Ramos (cell line): Measurements from ENCODE around the gene PPP2R2C.

ENCODE experiments used
- in situ Hi-C: fragments of 300-500 bp; cut with MboI; formaldehyde crosslinking; loops from one replicate; pipeline ENCODE4 v1.14.3; 2022; ENCODE audit warnings: low sequenced_read_pairs; ENCODE audit not compliant: unreplicated experiment

PPP2R2C gene

GRCh38 chr4:6281436-6282313 lies 190.7 kb downstream of the PPP2R2C start:
- in situ Hi-C loops, result no loop called here

- in situ Hi-C loops, result no loop called here
Observed at GRCh38 chr4:6280365-6280996, 191.9 kb downstream of the PPP2R2C start.

GRCh38 chr4:6279582-6280289 lies 192.7 kb downstream of the PPP2R2C start:
- in situ Hi-C loops, result no loop called here

DNA sequence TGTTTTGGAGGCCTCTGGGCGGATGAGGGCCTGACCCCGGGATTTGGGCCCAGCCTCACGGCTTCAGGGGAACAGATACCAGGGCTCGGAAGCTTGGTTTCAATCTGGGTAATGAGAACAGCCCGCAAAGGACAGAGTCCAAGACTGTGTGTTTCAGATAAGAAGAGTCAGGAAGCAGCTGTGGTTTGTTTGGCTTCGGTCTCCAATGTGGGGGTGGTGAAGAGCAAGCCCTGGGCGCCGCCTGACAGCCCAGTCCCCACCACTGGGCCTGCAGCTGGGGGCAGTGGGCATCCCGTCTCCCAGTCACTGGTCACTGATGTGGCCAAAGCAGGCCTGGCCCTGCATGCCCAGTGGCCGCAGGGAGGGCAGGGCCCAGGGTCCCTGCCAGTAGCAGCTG lies 193.6 kb downstream of the PPP2R2C start:
- in situ Hi-C loops, result no loop called here

- in situ Hi-C loops, result no loop called here
Observed at GRCh38 chr4:6277935-6278800, 194.2 kb downstream of the PPP2R2C start.

GRCh38 chr4:6277139-6277802 lies 195.1 kb downstream of the PPP2R2C start:
- in situ Hi-C loops, result no loop called here

- in situ Hi-C loops, result no loop called here
Observed at GRCh38 chr4:6275898-6276806, 196.3 kb downstream of the PPP2R2C start.

- in situ Hi-C loops, result no loop called here
Observed at GRCh38 chr4:6275351-6275750, 197.1 kb downstream of the PPP2R2C start.

DNA sequence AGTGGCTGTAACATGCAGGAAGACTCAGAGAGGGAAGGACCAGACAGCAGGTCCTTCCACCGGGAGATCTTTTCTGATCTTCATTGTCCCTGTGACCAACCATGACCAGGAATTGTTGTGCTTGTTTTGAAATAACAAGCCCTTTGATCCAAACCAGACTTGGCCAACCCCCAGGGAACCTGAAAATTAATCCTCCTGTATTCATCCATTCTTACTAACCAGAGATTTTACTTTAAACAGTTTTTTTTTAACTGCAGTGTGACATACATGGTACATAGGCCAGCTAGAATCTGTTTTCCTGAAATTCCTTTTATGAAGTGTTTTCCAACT lies 198.8 kb downstream of the PPP2R2C start:
- in situ Hi-C loops, result no loop called here

GRCh38 chr4:6272863-6273660 lies 199.4 kb downstream of the PPP2R2C start:
- in situ Hi-C loops, result no loop called here

DNA sequence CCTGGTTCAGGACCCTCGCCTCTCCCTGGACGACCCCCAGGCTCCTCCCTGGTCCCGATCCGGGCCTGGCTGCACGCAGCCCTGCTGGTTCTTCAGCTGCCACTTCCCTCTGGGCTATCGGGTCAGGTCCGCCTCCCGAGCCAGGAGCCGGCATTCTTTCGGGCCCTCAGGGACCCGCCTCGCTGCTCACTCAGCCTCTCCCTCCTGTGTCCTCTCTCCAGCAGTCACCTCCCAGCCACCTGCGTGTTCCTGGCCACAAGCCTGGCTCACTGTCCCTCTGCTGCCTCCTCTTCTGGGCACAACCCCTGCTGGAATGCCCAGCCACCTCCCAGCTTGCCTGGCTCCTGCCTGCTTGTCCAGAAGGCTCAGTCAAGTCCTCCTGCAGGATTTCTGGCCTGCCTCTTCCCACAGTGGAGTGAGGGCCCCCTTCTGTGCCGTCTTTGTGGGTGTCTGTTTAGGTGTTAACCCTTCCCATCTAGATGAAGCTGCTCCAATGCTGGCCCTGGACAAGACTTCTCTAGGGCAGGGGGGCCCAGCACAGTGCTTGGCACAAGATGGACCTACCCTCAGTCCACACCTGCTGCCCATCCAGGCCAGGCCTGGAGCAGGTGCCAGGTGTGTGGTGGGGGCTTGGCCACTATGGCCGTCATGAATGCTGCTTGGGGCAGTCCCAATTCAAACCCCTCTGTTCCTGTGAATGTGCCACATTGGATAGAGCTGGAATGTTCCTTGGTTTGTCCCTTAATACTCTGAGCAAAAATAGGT lies 200.5 kb downstream of the PPP2R2C start:
- in situ Hi-C loops, result no loop called here

- in situ Hi-C loops, result no loop called here
Observed at GRCh38 chr4:6271206-6271605, 201.2 kb downstream of the PPP2R2C start.

- in situ Hi-C loops, result no loop called here
Observed at GRCh38 chr4:6270636-6271121, 201.7 kb downstream of the PPP2R2C start.
